ACHN (cell line): Measurements from ENCODE around the gene PCDHGC4.

Source experiments
- DNase-seq: peaks from one replicate; pipeline ENCODE4 v3.0.0-alpha.2; 2015
- in situ Hi-C: cut with HindIII; loops from 2 replicates; pipeline ENCODE4 v1.10.0; 2017; ENCODE audit warnings: low sequenced_read_pairs, low pct_ligation_motif_present, low pct_unique_long_range_greater_than_20kb

PCDHGC4 gene

GRCh38 chr5:141488591-141489561 is 4.0 kb downstream of the PCDHGC4 start, which contains the start of gene PCDHGC5:
TSS of gene PCDHGC5 (plus strand) at chr5:141489081. CDS start at chr5:141489241, 160 bp downstream.
- in situ Hi-C loops, result no loop called here
- peak; percentile 17 for DNase-seq

DNA sequence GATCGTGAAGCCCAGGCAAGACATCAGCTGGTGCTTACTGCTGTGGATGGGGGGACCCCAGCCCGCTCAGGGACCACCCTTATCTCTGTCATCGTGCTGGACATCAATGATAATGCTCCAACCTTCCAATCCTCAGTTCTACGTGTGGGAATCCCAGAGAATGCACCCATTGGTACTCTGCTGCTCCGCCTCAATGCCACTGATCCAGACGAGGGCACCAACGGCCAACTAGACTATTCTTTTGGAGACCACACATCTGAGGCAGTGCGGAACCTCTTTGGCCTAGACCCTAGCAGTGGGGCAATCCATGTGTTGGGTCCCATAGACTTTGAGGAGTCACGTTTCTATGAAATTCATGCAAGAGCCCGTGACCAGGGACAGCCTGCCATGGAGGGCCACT is 5.0 kb downstream of the PCDHGC4 start:
- DNase-seq, result no peak
- in situ Hi-C loops, result no loop called here

GRCh38 chr5:141490271-141490670 is 5.4 kb downstream of the PCDHGC4 start:
- in situ Hi-C loops, result no loop called here
- no peak for DNase-seq

- DNase-seq, result no peak
- in situ Hi-C loops, result no loop called here
Observed at GRCh38 chr5:141490771-141491170, 5.9 kb downstream of the PCDHGC4 start.

GRCh38 chr5:141491323-141492167 is 6.7 kb downstream of the PCDHGC4 start:
- in situ Hi-C loops, result no loop called here
- DNase-seq, result no peak

GRCh38 chr5:141492168-141492885 is 7.5 kb downstream of the PCDHGC4 start:
- no peak for DNase-seq
- in situ Hi-C loops, result no loop called here

DNA sequence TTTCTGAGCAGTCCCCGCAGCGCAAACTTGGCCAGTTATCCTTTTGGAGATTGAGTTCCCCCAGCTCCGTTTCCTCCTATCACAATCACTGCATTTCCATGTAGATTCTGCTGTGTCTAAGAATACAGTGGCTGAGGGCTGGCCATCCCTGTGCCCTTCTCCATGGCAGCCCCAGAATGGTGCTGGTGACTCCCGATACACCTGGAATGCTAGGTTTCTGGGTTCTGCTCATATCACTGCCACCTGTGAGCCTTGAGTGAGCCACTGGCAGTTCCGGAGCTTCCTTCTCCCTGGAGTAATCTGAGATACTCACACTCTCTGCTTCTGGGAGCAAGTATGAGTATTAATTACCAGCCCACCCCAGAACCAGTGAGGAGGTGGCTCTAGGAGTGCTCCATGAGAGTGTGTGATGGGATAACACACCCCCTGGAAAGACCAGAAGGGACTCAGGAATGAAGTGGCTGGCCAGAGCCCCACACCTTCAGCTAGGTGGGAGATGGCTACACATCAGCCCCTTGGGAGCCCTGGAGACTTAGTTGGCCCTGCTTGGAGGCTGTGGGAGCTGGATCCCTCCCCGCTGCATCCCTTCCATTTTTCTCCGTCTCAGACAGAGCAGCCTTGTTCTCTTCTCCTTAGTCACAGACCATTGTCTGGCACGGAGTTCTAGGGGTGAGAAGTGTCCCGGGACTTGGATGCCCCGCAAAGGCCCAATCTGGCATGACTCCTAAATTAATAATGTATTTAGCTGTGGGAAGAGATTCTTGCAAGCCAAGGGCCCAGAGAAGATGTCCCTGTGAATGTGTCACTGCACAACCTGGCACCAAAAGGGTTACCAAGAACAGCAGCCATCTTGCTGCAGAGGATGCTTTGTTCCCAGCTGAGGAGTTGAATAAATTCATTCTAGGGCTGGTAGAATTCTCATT is 8.9 kb downstream of the PCDHGC4 start:
- in situ Hi-C loops, result no loop called here
- DNase-seq, result no peak

- no peak for DNase-seq
- in situ Hi-C loops, result no loop called here
Observed at GRCh38 chr5:141494761-141495452, 10.1 kb downstream of the PCDHGC4 start.

- DNase-seq, result no peak
Observed at GRCh38 chr5:141495453-141495811, 10.6 kb downstream of the PCDHGC4 start.

DNA sequence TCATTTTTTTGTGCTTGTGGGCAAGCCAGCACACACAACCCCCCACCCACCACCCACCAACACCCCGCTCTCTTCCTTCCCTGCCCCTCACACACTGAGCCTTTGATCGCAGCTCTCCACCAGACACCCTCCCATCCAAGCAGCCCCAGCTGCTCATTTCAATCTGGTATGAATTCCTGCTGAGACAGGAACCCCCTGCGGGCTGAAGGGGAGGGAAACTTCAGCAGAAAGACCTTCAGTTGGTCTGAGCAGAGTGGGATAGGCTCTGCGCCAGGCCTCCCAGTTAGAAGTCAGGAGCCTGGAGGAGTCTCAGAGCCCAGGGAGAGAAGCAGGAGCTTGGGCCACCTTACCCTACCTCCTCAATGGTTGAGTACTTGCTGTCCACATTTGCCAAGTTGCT is 11.2 kb downstream of the PCDHGC4 start:
- no peak for DNase-seq
- in situ Hi-C loops, result no loop called here

More at GRCh38 chr5:141495453-141495811, 10.6 kb downstream of the PCDHGC4 start:
- in situ Hi-C loops, result no loop called here

DNA sequence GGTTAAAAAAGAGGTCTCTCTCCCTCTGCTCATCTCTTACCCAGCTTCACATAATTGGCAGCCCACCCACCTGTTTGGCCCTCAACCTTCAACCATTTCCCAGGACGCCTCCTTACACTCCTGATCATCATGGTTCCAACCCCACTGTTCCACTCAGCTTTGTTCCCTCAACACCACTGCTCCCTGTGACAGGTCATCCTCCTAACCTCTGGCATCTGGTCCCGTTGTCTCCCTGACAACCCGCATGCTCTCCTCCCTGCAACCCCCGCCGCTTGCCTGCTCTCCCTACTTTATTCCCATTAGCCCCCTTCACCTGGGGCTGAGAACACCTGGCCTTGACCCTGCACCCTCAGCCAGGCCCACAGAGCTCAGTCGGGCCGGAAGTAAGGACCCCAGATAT is 16.9 kb downstream of the PCDHGC4 start:
- no peak for DNase-seq
- in situ Hi-C loops, result no loop called here

DNA sequence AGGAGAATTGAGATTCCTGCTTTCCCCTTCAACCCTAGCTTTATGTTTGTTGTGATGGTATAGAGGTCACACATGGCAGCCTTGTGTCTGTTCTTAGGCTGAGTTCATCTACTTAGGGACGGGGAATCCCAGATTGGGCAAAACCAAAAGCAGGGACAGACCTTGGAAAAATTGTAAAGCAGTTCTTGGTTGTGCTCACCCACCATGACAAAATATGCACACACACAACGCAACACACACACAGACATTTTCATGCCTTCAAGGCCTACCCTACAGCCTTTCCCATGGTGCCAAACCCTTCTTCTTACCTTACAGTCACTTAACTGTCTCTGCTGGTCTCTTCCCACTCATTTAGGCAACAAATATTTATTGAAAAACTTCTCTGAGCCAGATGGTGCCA is 18.9 kb downstream of the PCDHGC4 start:
- DNase-seq, result no peak
- in situ Hi-C loops, result no loop called here

- DNase-seq, result no peak
- in situ Hi-C loops, result no loop called here
Observed at GRCh38 chr5:141504216-141504615, 19.4 kb downstream of the PCDHGC4 start.

- in situ Hi-C loops, result no loop called here
Observed at GRCh38 chr5:141506381-141507155, 21.7 kb downstream of the PCDHGC4 start.

DNA sequence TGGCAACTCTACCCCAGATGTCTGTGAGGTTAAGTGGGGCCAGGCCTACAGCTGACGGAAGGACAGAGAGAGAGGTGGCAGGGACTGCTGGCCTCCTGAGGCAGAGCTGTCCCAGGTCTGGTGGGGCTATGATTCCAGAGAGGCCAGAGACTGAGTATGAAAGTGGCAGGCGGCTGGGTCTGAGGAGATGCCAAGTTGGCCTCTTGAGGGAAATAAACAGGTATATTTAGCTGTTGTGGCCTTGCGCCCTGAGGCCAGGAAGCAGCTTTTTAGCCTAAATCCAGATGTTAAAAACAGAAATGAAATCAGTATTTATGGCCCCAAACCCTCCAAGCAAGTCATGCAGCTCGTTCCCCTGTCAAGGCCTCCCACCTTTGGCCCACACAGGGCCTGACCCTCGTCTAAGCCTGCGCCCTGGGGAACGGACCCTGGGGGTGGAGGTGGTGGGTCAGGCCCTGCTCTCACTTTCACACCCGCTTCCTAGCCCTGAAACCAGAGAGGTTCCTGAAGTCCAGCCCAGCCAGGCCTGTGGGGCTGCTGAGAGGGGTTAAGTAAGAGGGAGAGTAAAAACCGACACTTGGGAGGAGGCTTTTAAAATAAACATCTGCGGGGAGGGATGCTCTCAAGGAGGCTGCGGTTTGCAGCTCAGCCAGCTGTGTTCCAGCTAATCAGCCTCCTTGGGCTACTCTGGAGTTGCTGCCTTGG is 22.7 kb downstream of the PCDHGC4 start:
- no peak for DNase-seq
- in situ Hi-C loops, result no loop called here

More at GRCh38 chr5:141506381-141507155, 21.7 kb downstream of the PCDHGC4 start:
- no peak for DNase-seq

DNA sequence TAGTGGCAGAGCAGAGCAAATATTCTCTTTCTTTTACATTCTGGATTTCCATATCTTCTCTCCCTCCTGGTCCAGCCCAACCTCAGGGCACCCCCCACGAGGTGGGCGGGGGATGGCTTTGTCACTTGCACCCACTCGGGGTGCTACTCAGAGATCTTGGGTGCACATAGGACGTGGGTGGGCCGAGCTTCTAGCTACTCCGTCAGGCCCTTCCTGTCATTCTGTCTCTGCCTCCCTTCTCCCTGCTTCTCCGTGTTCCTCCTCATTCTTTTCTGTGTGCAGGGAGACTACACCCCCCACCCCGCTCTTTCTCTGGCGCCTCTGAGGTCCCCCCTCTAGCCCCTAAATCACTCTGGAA is 23.6 kb downstream of the PCDHGC4 start:
- in situ Hi-C loops, result no loop called here
- DNase-seq, result peak; percentile 15
